ENCODE data around the gene PRPH.

Gene PRPH

GRCh38 chr12:49346659-49347310 is 51.8 kb downstream of the PRPH start, which contains the start of gene DNAJC22:
TSS of gene DNAJC22 (plus strand) at chr12:49346888. CDS start at chr12:49348873, 1,985 bp downstream.
- DNase-seq (ENCODE audit: low spot score), result no peak

GRCh38 chr12:49347311-49348193 is 52.6 kb downstream of the PRPH start:
- peak; percentile 96 for DNase-seq (ENCODE audit: low spot score)
